ENCODE measurements around the gene OFD1.

DNA sequence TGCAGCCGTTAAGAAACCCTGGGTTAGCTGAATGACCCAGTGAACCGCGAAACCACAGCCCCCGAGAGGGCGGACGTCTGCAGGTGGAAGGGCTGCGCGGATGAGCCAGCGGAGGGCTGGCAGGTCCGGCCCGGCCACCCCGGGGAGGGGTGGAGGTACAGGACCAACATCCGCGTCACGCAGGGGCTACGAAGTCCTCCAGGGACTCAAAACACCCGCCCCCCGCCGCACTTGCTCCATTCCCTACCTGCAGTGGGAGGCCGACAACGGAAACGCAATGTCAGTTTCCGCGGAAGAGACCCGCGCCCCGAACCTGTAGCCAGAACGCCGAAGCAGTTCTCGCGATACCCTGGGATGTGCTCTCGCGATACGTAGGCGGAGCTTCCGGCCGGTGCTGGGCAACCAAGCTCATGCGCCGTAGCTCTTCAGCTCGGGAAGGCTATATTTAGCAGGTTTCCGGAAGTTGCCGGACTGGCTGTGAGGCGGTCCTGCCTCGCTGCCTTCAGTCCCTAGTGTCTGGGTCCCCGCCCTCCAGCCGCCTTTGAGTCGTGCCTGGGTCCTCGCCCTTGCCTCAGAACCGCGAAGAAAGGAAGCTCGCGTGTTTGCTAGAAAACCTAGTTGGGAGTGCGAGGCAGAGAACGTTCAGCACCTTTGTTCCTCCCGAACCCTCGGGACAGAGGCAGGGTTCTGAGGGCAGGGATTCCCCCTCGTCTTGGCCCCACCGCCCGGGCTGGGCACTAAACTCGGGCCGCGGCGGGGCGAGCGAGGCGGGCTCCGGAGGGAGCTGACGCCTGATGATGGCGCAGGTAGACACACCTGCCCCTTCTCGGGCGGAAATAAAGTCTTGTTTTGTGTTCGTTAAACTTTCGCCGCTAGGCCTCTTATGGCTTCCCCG lies at the start of gene OFD1, which contains the start of gene TRAPPC2:
- TF ChIP-seq RNF2 (IDR thresholded peaks at IDR 0.05; ENCODE audit: borderline replicate concordance, low read depth, low read length, missing control alignments, poor library complexity, severe bottlenecking): no peak
- TF ChIP-seq, protein P1, sequence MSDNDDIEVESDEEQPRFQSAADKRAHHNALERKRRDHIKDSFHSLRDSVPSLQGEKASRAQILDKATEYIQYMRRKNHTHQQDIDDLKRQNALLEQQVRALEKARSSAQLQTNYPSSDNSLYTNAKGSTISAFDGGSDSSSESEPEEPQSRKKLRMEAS (IDR thresholded peaks at IDR 0.05): no peak
- TF ChIP-seq POLR2AphosphoS5 (IDR thresholded peaks at IDR 0.05; ENCODE audit: low read depth, low read length): peak; percentile 84
- TF ChIP-seq, protein P2, sequence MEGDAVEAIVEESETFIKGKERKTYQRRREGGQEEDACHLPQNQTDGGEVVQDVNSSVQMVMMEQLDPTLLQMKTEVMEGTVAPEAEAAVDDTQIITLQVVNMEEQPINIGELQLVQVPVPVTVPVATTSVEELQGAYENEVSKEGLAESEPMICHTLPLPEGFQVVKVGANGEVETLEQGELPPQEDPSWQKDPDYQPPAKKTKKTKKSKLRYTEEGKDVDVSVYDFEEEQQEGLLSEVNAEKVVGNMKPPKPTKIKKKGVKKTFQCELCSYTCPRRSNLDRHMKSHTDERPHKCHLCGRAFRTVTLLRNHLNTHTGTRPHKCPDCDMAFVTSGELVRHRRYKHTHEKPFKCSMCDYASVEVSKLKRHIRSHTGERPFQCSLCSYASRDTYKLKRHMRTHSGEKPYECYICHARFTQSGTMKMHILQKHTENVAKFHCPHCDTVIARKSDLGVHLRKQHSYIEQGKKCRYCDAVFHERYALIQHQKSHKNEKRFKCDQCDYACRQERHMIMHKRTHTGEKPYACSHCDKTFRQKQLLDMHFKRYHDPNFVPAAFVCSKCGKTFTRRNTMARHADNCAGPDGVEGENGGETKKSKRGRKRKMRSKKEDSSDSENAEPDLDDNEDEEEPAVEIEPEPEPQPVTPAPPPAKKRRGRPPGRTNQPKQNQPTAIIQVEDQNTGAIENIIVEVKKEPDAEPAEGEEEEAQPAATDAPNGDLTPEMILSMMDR (IDR thresholded peaks at IDR 0.05; ENCODE audit: control extremely low read depth in 1 of 3, insufficient read depth in 1 of 3, low read depth in 1 of 3, low read length in 3 of 3): no peak
- no peak for TF ChIP-seq JUN (IDR thresholded peaks at IDR 0.05; ENCODE audit: low read depth, low read length)
- no peak for TF ChIP-seq SUZ12 (IDR thresholded peaks at IDR 0.05; ENCODE audit: low read length)
- no peak for TF ChIP-seq EZH2 (IDR thresholded peaks at IDR 0.05; ENCODE audit: low read depth, low read length, severe bottlenecking)
- no peak for TF ChIP-seq MAFK (IDR thresholded peaks at IDR 0.05; ENCODE audit: low read depth, low read length)

Data from H1 (cell line).